CD4-positive, alpha-beta T cell (primary cell): ENCODE results near the gene TMED10. TPM values are rescaled to one million over a fixed set of nuclear protein-coding genes. Genes with fewer than 3 reads are reported as not detected.

Experiments
- ATAC-seq: fragments of 200-7000 bp; cut with Tn5 transposase; one replicate; pipeline ENCODE4 v1.10.0; 2022; ENCODE audit warnings: mild to moderate bottlenecking; ENCODE audit not compliant: poor library complexity
- CTCF ChIA-PET: fragments of 350-600 bp; sonication (Branson Sonifier 250); formaldehyde crosslinking; loops from one replicate; lab custom pipeline; 2021; ENCODE audit warnings: antibody characterized with exemption, inconsistent platforms; lab: Charles Lee
- POLR2A ChIA-PET: fragments of 350-600 bp; sonication (Branson Sonifier 250); formaldehyde crosslinking; loops from one replicate; lab custom pipeline; 2021; ENCODE audit warnings: antibody characterized with exemption, inconsistent platforms; lab: Charles Lee
- DNase-seq, 14 experiments: peaks; one replicate each; pipeline ENCODE4 v3.0.0-alpha.2; 2013 to 2020; ENCODE audit warnings: mixed read lengths in 2 of 14
- H3K27ac ChIP-seq, 2 donors: one replicate each; pipeline versions ENCODE4 v1.5.1 to v1.7.0; 2013; ENCODE audit warnings: low read length in 2 of 2, low read depth in 1 of 2, mild to moderate bottlenecking in 1 of 2
- H3K27me3 ChIP-seq, 2 experiments: 1 replicate in 1 of 2; 2 replicates in 1 of 2; pipeline versions ENCODE4 v1.6.1 to v1.7.0; 2013; ENCODE audit warnings: low read length in 2 of 2, control low read depth in 1 of 2, mild to moderate bottlenecking in 1 of 2, moderate library complexity in 1 of 2; ENCODE audit not compliant: insufficient read depth in 2 of 2, control insufficient read depth in 1 of 2
- H3K36me3 ChIP-seq: one replicate; pipeline ENCODE4 v1.6.1; 2013; ENCODE audit warnings: low read length, control low read depth; ENCODE audit not compliant: insufficient read depth
- H3K4me1 ChIP-seq: one replicate; pipeline ENCODE4 v1.6.1; 2013; ENCODE audit warnings: low read length, control low read depth; ENCODE audit not compliant: insufficient read depth
- H3K4me3 ChIP-seq: one replicate; pipeline ENCODE4 v1.5.1; 2013; ENCODE audit warnings: mild to moderate bottlenecking, low read length, moderate library complexity
- H3K9me3 ChIP-seq, 2 experiments: 1 replicate in 1 of 2; 2 replicates in 1 of 2; pipeline versions ENCODE4 v1.6.1 to v1.7.0; 2013; ENCODE audit warnings: low read length in 2 of 2, mild to moderate bottlenecking in 2 of 2, control low read depth in 1 of 2, moderate library complexity in 1 of 2; ENCODE audit not compliant: control insufficient read depth in 1 of 2, insufficient read depth in 1 of 2
- H3K27ac Mint-ChIP-seq: one replicate; pipeline ENCODE4 v1.8.0; 2020; ENCODE audit warnings: mixed read lengths
- H3K27me3 Mint-ChIP-seq: one replicate; pipeline ENCODE4 v1.8.0; 2021; ENCODE audit warnings: mixed read lengths
- H3K36me3 Mint-ChIP-seq: one replicate; pipeline ENCODE4 v1.8.0; 2021; ENCODE audit warnings: low read depth, mixed read lengths
- H3K4me1 Mint-ChIP-seq: one replicate; pipeline ENCODE4 v1.8.0; 2021; ENCODE audit warnings: low read depth, mixed read lengths
- H3K4me3 Mint-ChIP-seq: one replicate; pipeline ENCODE4 v1.8.0; 2020; ENCODE audit warnings: mild to moderate bottlenecking, mixed read lengths
- H3K9me3 Mint-ChIP-seq: one replicate; pipeline ENCODE4 v1.8.0; 2020; ENCODE audit warnings: mixed read lengths
- intact Hi-C, 2 experiments: fragments of 100-400 bp; cut with DNase I in 1 of 2; cut with micrococcal nuclease in 1 of 2; formaldehyde crosslinking; loops; one replicate each; pipeline versions ENCODE4 v1.15.1 to v1.9.0; 2023 to 2025; cut with DNase I, micrococcal nuclease
- total RNA-seq, 174 experiments: library from RNA in 2 of 174; stranded (reverse) in 2 of 174; gene quantifications; one replicate each; pipeline ENCODE4 v1.2.3 and lab custom pipeline; 2021 to 2026
- TF ChIP-seq, protein P1 (sequence below): fragments of 200-600 bp; IDR thresholded peaks from one replicate; pipeline ENCODE4 v1.8.0; 2022; ENCODE audit warnings: antibody characterized with exemption, mild to moderate bottlenecking

TMED10 gene
- total RNA-seq, 2 experiments from 2014 or later, result 153 to 156 TPM

DNA sequence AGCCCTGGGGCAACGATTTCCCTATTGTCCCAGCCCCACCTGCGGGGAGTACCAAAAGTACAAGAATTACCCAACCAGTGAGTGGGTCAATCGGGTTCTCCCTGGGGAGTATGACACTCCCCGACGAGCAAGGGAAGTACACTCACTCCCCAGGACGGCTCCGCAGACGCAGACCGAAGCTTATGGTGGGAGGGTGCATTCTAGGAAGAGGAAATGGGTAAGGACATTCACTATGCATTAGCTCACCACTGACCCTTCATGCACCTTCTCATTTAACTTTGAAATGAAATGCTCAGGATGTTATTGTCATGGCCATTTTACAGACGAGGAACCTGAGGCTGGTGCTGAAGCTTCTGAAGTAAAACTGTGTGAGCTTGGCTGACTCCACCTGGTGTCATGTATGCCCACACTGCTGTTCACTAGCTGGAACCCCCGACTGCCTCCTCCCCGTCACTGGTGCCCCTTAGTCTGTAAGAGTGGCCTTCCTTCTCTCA lies 45.8 kb upstream of the TMED10 start:
- H3K4me1 Mint-ChIP-seq, result peaks cover 14% of the 10 kb centered on the region
- POLR2A ChIA-PET, result interaction anchor here (0.6 to 1.0 kb wide), 2 partner anchors 17 to 47 kb away, joined by 3 to 5 read pairs; no protein-coding TSS in a partner anchor
- no peaks in the 10 kb centered on the region for H3K27me3 Mint-ChIP-seq
- Histone ChIP-seq H3K9me3 (no peaks in the 10 kb centered on the region), H3K27me3 (no peaks in the 10 kb centered on the region), H3K4me1 (peaks cover 4% of the 10 kb centered on the region), H3K27ac (no peak overlapping the region), H3K4me3 (no peak overlapping the region), H3K36me3 (no peaks in the 10 kb centered on the region)
- CTCF ChIA-PET, result no interaction called here
- TF ChIP-seq, protein P1, sequence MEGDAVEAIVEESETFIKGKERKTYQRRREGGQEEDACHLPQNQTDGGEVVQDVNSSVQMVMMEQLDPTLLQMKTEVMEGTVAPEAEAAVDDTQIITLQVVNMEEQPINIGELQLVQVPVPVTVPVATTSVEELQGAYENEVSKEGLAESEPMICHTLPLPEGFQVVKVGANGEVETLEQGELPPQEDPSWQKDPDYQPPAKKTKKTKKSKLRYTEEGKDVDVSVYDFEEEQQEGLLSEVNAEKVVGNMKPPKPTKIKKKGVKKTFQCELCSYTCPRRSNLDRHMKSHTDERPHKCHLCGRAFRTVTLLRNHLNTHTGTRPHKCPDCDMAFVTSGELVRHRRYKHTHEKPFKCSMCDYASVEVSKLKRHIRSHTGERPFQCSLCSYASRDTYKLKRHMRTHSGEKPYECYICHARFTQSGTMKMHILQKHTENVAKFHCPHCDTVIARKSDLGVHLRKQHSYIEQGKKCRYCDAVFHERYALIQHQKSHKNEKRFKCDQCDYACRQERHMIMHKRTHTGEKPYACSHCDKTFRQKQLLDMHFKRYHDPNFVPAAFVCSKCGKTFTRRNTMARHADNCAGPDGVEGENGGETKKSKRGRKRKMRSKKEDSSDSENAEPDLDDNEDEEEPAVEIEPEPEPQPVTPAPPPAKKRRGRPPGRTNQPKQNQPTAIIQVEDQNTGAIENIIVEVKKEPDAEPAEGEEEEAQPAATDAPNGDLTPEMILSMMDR, result no peak
- H3K27ac Mint-ChIP-seq, result no peak overlapping the region
- no peak overlapping the region for H3K4me3 Mint-ChIP-seq
- peak in 2 of 14 experiments; percentile 57 to 66 for DNase-seq
- H3K9me3 Mint-ChIP-seq, result no peaks in the 10 kb centered on the region
- no peak for ATAC-seq
- H3K36me3 Mint-ChIP-seq, result no peaks in the 10 kb centered on the region
- intact Hi-C loops, result no loop called here

GRCh38 chr14:75221797-75222196 lies 45.4 kb upstream of the TMED10 start:
- ChIA-PET CTCF (no interaction called here), POLR2A (no interaction called here)
- Histone ChIP-seq H3K9me3 (no peaks in the 10 kb centered on the region), H3K4me1 (peaks cover 4% of the 10 kb centered on the region), H3K27me3 (no peaks in the 10 kb centered on the region), H3K4me3 (no peak overlapping the region), H3K36me3 (no peaks in the 10 kb centered on the region), H3K27ac (no peak overlapping the region)
- Mint-ChIP-seq H3K27ac (no peak overlapping the region), H3K4me3 (no peak overlapping the region), H3K36me3 (no peaks in the 10 kb centered on the region), H3K27me3 (no peaks in the 10 kb centered on the region), H3K4me1 (peaks cover 10% of the 10 kb centered on the region), H3K9me3 (no peaks in the 10 kb centered on the region)
- TF ChIP-seq, protein P1, result no peak
- ATAC-seq, result no peak
- intact Hi-C loops, result no loop called here
- DNase-seq, result no peak

GRCh38 chr14:75220156-75220555 lies 43.7 kb upstream of the TMED10 start:
- Mint-ChIP-seq H3K4me3 (no peak overlapping the region), H3K36me3 (no peaks in the 10 kb centered on the region), H3K4me1 (peaks cover 19% of the 10 kb centered on the region), H3K27ac (no peak overlapping the region), H3K27me3 (no peaks in the 10 kb centered on the region), H3K9me3 (no peaks in the 10 kb centered on the region)
- H3K27me3 ChIP-seq, result no peaks in the 10 kb centered on the region
- ATAC-seq (no peak), DNase-seq (peak in 2 of 14 experiments; percentile 32 to 33)
- CTCF ChIA-PET, result no interaction called here
- H3K4me1 ChIP-seq, result peaks cover 17% of the 10 kb centered on the region
- TF ChIP-seq, protein P1, result no peak
- H3K4me3 ChIP-seq, result no peak overlapping the region
- H3K9me3 ChIP-seq, result no peaks in the 10 kb centered on the region
- no peak overlapping the region for H3K27ac ChIP-seq
- POLR2A ChIA-PET, result interaction anchor here (0.6 kb wide), 1 partner anchor 28 kb away, joined by 3 read pairs; no protein-coding TSS in a partner anchor
- intact Hi-C loops, result no loop called here
- no peaks in the 10 kb centered on the region for H3K36me3 ChIP-seq
